HL-60 (cell line): ENCODE results near the gene TENT4B.

Source experiments
- DNase-seq, 2 experiments: peaks; one replicate each; pipeline ENCODE4 v3.0.0-alpha.2; 2010 to 2020; ENCODE audit warnings: low read depth in 1 of 2, low spot score in 1 of 2
- H3K27ac ChIP-seq: fragments of 250-450 bp; sonication (Bioruptor Pico); replicated peaks from 2 replicates; pipeline ENCODE4 v1.5.1; 2020; ENCODE audit warnings: mild to moderate bottlenecking, moderate library complexity
- H3K27me3 ChIP-seq: fragments of 250-450 bp; sonication (Bioruptor Pico); 2 replicates; pipeline ENCODE4 v1.5.1; 2021; ENCODE audit warnings: mild to moderate bottlenecking, moderate library complexity; ENCODE audit not compliant: insufficient read depth, poor library complexity, severe bottlenecking
- H3K4me3 ChIP-seq: replicated peaks from 2 replicates; pipeline ENCODE4 v1.5.1; 2011; ENCODE audit warnings: mild to moderate bottlenecking, control low read depth, low read length; ENCODE audit not compliant: insufficient read depth
- CTCF ChIP-seq: IDR thresholded peaks from one replicate; pipeline ENCODE4 v1.5.1; 2011; ENCODE audit warnings: low read length, control low read depth, inconsistent platforms; ENCODE audit not compliant: insufficient read depth
- GABPA ChIP-seq: IDR thresholded peaks from 2 replicates; pipeline ENCODE4 v1.6.1; 2012; ENCODE audit warnings: low read depth
- POLR2AphosphoS5 ChIP-seq: IDR thresholded peaks from 2 replicates; pipeline ENCODE4 v1.6.1; 2012; ENCODE audit warnings: low read depth
- SPI1 ChIP-seq: IDR thresholded peaks from 2 replicates; pipeline ENCODE4 v1.6.1; 2012; ENCODE audit warnings: low read depth, mild to moderate bottlenecking, borderline replicate concordance
- TF ChIP-seq, protein P1 (sequence below): IDR thresholded peaks from 2 replicates; pipeline ENCODE4 v1.6.1; 2012; ENCODE audit warnings: low read depth; ENCODE audit not compliant: insufficient replicate concordance

TENT4B gene

DNA sequence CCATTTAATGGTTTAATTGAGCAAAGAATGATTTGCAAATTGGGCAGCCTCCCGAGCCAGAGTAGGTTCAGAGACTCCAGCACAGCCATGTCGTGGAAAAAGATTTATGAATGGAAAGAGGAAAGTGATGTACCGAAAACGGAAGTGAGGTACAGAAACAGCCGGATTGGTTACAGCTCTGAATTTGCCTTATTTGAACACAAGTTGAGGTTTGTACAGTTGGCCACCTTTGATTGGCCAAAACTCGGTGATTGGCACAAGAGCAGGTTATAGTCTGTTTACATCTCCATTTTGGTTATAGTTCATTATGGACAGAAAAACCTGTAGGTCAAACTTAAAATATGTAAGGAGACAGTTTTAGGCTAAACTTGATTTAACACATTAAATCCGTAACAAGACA lies 44.5 kb downstream of the TENT4B start:
- Histone ChIP-seq H3K27me3 (no peaks in the 10 kb centered on the region), H3K4me3 (no peak overlapping the region), H3K27ac (no peak overlapping the region)
- TF ChIP-seq POLR2AphosphoS5 (no peak), CTCF (no peak), SPI1 (no peak; the same call in 1 of the 2 replicates), GABPA (no peak)
- TF ChIP-seq, protein P1, sequence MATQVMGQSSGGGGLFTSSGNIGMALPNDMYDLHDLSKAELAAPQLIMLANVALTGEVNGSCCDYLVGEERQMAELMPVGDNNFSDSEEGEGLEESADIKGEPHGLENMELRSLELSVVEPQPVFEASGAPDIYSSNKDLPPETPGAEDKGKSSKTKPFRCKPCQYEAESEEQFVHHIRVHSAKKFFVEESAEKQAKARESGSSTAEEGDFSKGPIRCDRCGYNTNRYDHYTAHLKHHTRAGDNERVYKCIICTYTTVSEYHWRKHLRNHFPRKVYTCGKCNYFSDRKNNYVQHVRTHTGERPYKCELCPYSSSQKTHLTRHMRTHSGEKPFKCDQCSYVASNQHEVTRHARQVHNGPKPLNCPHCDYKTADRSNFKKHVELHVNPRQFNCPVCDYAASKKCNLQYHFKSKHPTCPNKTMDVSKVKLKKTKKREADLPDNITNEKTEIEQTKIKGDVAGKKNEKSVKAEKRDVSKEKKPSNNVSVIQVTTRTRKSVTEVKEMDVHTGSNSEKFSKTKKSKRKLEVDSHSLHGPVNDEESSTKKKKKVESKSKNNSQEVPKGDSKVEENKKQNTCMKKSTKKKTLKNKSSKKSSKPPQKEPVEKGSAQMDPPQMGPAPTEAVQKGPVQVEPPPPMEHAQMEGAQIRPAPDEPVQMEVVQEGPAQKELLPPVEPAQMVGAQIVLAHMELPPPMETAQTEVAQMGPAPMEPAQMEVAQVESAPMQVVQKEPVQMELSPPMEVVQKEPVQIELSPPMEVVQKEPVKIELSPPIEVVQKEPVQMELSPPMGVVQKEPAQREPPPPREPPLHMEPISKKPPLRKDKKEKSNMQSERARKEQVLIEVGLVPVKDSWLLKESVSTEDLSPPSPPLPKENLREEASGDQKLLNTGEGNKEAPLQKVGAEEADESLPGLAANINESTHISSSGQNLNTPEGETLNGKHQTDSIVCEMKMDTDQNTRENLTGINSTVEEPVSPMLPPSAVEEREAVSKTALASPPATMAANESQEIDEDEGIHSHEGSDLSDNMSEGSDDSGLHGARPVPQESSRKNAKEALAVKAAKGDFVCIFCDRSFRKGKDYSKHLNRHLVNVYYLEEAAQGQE: no peak
- no peak for DNase-seq

GRCh38 chr16:50198802-50199403 lies 45.8 kb downstream of the TENT4B start:
- H3K27ac ChIP-seq: no peak overlapping the region
- H3K4me3 ChIP-seq: no peak overlapping the region
- TF ChIP-seq SPI1: no peak
- TF ChIP-seq POLR2AphosphoS5: no peak
- no peak for TF ChIP-seq GABPA
- TF ChIP-seq, protein P1: no peak
- TF ChIP-seq CTCF: no peak
- no peaks in the 10 kb centered on the region for H3K27me3 ChIP-seq
- DNase-seq: no peak

DNA sequence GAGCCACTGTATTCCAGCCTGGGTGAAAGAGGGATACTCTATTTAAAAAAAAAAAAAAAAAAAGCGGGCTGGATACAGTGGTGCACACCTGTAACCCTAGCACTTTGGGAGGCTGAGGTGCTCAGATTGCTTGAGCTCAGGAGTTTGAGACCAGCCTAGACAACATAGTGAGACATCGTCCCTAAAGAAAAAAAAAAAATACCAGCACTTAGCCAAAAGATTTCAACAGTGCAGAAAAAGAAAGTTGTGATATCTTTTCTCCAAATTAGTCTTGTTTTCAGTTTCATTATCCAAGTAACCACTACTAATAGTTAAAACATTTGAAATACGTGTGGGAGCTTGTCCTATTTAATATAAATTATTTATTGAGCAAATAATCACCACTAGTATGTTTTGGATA lies 48.7 kb downstream of the TENT4B start:
- TF ChIP-seq CTCF: no peak
- TF ChIP-seq, protein P1: no peak
- TF ChIP-seq GABPA: no peak
- no peak for TF ChIP-seq POLR2AphosphoS5
- TF ChIP-seq SPI1: no peak
- H3K27me3 ChIP-seq: no peaks in the 10 kb centered on the region
- DNase-seq: no peak
- H3K4me3 ChIP-seq: no peak overlapping the region
- no peak overlapping the region for H3K27ac ChIP-seq
